DMS53 (cell line): ENCODE data around the gene PLEKHH1.
"Not testable (repeated sequence)": the region's sequence is repeated elsewhere in the genome, so short reads cannot be mapped to it uniquely, and the experiment has no call there.

Experiments used
- DNase-seq: peaks from one replicate; lab custom pipeline; 2025; lab: John Stamatoyannopoulos, UW

The PLEKHH1 gene

DNA sequence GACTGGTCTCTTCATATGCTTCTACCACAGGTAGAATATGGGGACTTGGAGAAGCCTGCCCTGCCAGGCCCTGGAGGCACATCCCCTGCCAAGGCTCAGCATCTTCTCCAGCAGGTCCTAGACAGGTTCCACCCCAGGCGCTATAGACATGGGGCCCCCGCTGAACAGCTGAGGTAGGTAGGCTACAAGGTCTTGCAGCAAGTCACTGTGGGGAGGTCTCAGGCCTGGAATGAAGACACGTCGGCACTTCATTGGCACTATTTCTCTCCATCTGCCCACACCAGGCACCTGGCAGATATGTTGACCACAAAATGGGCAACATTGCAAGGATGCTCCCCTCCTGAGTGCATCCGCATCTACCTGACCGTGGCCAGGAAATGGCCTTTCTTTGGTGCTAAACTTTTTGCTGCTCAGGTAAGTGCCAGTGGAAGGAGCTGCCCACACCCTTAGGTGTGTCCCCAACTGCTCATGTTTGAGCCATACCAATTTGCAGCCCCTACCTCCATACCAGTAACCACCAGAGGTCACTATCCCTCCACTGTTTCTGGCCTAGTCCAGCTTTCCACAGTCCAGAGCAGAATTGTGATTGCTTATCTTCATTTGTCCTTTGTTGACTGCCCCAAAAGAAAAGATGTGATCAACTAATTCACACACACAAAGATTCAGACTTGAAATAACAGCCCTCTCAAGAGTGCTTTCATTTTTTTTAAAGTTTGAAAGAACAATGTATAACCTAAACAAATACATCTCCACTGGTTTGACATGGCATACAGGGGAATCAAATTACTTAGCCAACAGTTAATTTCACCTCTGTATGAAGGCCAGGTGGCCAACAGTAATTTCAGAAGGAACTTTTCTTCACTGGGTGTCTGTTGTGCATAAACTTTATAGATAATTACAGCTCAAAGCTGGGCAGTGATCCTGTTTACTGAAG, 50.9 kb downstream of the PLEKHH1 start:
- peak; percentile 58 for DNase-seq

DNA sequence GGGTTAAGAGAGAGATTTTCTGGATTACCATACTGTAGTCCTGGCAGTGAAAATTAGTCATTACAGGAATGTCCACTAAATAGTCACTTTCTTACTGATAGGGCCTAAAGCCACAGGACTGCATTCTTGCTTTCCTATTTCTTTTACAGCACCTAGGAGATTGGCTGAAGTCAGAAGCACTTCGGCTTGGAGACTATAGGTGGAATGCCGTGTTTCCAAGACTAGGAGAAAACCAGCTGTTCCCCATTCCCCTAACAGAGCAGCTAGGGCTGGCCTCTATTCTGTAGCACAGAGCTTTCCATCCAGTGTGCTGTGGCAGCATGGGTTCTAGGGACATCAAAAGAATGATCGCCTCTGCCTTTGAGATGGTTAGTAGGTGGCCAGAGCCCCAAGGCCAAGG, 51.9 kb downstream of the PLEKHH1 start:
- no peak for DNase-seq

DNA sequence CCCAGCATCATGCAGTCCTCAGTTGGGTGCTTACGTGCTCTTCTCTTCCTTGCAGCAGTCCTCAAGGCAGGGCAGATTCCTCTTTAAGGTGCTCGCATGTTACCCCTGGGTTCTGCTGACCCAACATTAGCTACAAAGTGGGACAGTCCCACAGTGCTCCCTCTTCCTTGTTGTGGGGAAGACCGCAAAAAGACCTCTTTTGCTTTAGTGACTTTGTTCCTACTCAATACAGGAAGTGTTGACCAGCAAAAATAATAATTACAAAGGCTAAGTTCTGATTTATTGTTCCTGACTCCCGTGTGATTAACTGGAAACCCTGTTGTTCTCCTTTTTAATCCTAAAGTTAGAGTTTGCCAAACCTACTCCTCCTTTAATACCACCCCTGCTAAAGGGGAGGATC, 53.3 kb downstream of the PLEKHH1 start:
- DNase-seq: no peak

- DNase-seq: no peak
Measured at GRCh38 chr14:67589204-67589770, 56.2 kb downstream of the PLEKHH1 start.

DNA sequence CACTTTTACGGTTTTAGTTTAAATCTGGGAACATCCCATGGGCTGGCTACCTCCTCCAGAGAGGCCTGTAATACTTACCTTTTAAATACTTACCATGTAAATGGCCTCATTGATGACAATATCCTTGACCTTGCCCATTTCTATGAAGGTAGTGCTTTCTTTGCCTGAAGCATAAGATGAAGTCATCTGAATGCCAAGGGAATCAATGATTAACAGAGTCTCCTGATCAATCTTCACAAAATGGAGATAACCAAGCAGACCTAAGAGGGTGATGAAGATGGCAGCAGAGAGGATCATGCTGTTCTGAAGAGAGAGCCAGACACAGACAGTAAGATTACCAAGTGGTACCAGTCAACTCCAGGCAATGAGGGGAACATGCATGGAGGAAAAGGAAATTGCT, 60.6 kb downstream of the PLEKHH1 start:
- DNase-seq: not testable (repeated sequence)

DNA sequence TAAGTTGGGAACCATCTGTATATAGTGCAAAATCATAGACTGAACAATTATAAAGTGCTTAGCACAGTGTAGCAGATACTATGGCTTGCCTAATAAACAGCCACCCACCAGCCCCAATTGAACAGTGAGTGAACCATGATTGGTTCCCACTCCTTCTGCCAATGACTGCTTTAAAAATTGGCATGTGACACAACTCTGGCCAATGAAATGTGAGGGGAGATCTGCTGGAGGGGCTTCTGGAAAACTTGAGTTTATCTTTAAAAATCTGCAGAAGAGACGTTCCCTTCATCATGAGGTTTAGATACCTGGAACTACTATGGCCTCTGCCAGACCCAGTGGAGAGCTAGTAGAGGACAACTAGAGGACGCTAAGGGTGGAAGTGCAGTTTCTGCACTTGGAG, 62.3 kb downstream of the PLEKHH1 start:
- DNase-seq: no peak

DNA sequence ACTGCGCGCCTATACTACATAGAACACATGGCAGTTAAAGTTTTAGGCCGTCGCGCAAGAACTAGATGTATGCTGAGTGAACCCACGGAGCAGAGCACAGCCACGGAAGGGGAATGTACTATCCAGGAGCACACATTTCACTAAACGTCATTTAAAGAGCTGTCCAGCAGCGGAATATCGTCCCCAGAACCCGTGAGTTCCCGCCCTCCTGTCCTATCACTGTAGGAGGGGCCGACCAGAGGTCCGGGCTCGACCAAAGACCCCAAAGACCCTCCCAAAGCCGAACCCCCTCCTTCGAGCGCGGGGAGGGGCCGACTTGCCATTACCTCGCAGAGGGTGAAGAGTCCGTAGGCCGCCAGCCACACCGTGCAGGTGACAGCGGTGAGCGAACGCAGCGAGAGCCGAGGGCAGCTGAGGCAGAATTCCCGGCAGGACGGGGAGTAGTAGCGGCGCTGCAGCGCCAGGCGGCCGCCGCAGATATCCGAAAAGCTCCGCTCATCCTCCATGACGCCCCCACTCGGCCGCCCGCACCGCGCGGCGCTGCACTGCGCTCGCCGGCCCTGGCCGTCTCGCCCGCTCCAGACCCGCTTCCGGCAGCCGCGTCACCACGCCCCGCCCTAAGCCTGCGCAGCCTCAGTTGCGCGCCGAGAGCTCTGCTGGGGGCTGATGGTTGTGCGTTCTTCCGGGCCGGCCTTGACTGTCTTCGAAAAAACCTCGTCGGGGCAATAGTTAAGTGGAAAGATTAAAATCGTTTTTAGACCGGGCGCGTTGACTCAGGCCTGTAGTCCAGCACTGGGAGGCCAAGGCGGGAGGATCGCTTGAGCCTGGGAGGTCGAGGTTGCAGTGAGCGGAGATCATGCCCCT, 66.8 kb downstream of the PLEKHH1 start, which contains the start of gene PIGH:
Gene PIGH (minus strand): TSS at position 571 of the 864 bp plus-strand sequence. CDS start 65 bp downstream, at position 506.
- DNase-seq: peak; percentile 91

GRCh38 chr14:67600562-67600974, 67.5 kb downstream of the PLEKHH1 start:
- not testable (repeated sequence) for DNase-seq

DNA sequence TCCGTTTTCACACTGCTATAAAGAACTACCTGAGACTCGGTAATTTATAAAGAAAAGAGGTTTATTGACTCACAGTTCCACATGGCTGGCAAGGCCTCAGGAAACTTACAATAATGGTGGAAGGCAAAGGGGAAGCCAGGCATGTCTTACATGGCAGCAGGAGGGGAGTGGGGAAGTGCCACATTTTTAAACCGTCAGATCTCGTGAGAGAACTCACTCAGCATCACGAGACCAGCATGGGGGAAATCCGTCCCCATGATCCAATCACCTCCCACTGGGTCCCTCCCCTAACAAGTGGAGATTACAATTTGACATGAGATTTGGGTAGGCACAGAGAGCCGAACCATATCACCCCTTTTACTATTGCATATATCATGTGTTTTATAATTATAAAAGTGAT, 69.0 kb downstream of the PLEKHH1 start:
- no peak for DNase-seq

- no peak for DNase-seq
Measured at GRCh38 chr14:67602995-67603545, 70.0 kb downstream of the PLEKHH1 start.

DNA sequence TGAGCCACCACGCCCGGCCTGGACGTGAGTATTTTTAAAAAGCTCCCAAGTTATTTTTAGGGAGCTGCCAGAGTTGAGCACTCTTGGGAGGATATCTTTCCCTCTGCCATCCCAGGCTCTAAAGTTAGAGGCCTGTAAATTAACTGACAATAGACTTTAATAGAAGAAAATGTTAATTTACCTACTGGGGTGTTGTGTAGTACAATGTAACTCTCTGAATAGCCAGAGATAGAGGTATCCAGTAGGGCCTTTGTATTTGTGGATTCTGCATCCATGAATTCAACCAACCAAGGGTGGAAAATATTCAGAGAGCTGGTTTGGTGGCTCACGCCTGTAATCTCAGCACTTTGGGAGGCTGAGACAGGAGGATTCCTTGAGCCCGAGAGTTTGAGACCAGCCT, 74.6 kb downstream of the PLEKHH1 start:
- DNase-seq: no peak

- DNase-seq: no peak
Measured at GRCh38 chr14:67609642-67610310, 76.7 kb downstream of the PLEKHH1 start.

- no peak for DNase-seq
Measured at GRCh38 chr14:67610491-67610890, 77.4 kb downstream of the PLEKHH1 start.

- peak; percentile 86 for DNase-seq
Measured at GRCh38 chr14:67618617-67619063, 85.5 kb downstream of the PLEKHH1 start.

- DNase-seq: peak; percentile 99
Measured at GRCh38 chr14:67619446-67620216, 86.5 kb downstream of the PLEKHH1 start, which contains the start of gene ARG2. TSS of gene ARG2 (plus strand) at chr14:67619920. CDS start at chr14:67619978, 58 bp downstream.

DNA sequence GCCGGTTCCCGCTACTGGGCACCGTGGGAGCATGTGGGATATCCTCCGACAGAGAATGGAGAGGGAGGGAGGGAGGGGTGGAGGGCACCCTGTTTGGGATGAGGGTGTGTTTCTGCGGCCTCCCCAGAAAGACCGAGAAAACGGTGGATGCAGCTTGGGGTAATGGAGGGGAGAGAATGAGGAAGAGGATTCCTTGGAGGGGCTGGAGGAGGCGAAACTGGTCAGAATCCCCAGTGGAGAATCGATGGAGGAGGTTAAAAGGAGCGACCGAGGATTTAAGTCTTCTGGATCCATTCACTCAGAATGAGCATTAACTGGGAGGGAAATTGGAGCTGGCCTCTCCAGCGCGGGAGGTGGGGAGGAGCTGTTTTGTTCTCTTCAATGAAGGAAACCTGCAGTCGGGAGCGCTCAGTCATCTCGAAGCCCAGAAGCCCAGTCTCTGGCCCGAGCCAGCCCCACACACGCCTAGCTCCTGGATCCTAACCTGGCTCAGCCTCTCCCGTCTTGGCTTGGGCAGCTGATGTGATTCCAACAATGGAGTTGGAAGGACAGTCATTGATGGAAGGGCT, 87.2 kb downstream of the PLEKHH1 start:
- peak; percentile 58 for DNase-seq

DNA sequence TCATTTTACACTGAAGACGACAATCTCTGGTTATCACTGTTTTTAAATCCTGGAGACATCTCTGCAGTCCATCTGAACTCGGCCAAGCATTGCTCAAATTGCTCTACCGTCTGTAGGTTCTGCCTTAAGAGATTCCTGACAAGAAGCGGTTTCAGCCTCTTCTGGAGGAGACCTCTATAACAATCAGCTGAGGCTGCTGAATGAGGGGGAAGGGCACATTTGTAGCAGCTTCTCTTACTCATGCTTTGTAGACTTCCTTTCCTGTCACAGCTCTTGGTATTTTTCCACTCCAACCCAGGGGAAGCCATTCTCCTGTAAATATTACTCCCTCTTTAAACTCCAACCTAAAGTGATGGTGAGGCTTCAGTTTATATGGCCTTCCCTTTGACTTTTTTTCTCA, 89.6 kb downstream of the PLEKHH1 start:
- DNase-seq: peak; percentile 88

- peak; percentile 90 for DNase-seq
Measured at GRCh38 chr14:67623114-67623513, 90.0 kb downstream of the PLEKHH1 start.

- not testable (repeated sequence) for DNase-seq
Measured at GRCh38 chr14:67626131-67626530, 93.0 kb downstream of the PLEKHH1 start.

GRCh38 chr14:67627519-67627918, 94.4 kb downstream of the PLEKHH1 start:
- no peak for DNase-seq
